Spleen (tissue), 7 donors: ENCODE data around the gene LAMC1.

Experiments
- CTCF ChIP-seq, 11 experiments: fragments of 200-600 bp in 7 of 11; fragments of 450-650 bp in 4 of 11; sonication (generic) in 4 of 11; IDR thresholded peaks in 8 of 11; conservative IDR thresholded peaks in 3 of 11; 1 replicate in 7 of 11; 2 replicates in 4 of 11; pipeline versions ENCODE4 v1.4.0 to v1.8.0; 2016 to 2021; ENCODE audit warnings: antibody characterized with exemption in 11 of 11, inconsistent platforms in 4 of 11, mild to moderate bottlenecking in 1 of 11
- POLR2AphosphoS5 ChIP-seq, 3 donors: sonication (generic); formaldehyde crosslinking; IDR thresholded peaks; one replicate each; pipeline ENCODE4 v1.5.1; 2017; ENCODE audit warnings: antibody characterized with exemption in 3 of 3
- donor health status: DM: no; HTN: no; CAD: no; lungs with moderate emphysema.
- donor health status: DM: no; HTN: no; CAD: no.
- donor health status: DM: no; HTN: no; CAD: no.

- TF ChIP-seq POLR2AphosphoS5 (IDR thresholded peaks at IDR 0.05) (no peak), CTCF (IDR thresholded peaks at IDR 0.05 in 8 of 11, conservative IDR thresholded peaks at IDR 0.05 in 3 of 11) (no peak)
Observed at GRCh38 chr1:183024317-183025009, 1.2 kb downstream of the LAMC1 start.
